K562 (cell line): Measurements from ENCODE around the gene SHISA4. TPM values are rescaled to one million over a fixed set of nuclear protein-coding genes. Genes with fewer than 3 reads are reported as not detected.

Source experiments
- ATAC-seq: fragments of 200-7000 bp; cut with Tn5 transposase; 3 replicates; pipeline ENCODE4 v1.9.1; 2020; ENCODE audit warnings: moderate library complexity
- BruUV-seq: library from RNA; stranded (reverse); fragments of 400-500 nt; replicated peaks from 2 replicates; lab custom pipeline; 2021; lab: Mats Ljungman, UMichigan
- CTCF ChIA-PET: fragments of 300-600 bp; formaldehyde crosslinking; extraction: SDS; loops from one replicate; lab custom pipeline; 2021; ENCODE audit warnings: low intra/inter-chr PET ratio; lab: Yijun Ruan, JAX
- POLR2A ChIA-PET: fragments of 300-600, 350-650 bp; sonication (Branson Sonifier 250); formaldehyde crosslinking; extraction: SDS; loops from one replicate; lab custom pipeline; 2021; ENCODE audit warnings: antibody characterized with exemption, inconsistent platforms; lab: Yijun Ruan, JAX
- DNase-seq, 4 experiments: peaks; one replicate each; pipeline versions ENCODE4 v3.0.0 to v3.0.0-alpha.2; 2011 to 2018; ENCODE audit warnings: low spot score in 3 of 4, mixed read lengths in 3 of 4; ENCODE audit errors: extremely low read depth in 1 of 4
- FAIRE-seq: peaks from 2 replicates; lab custom pipeline; 2011; peaks lifted over from hg19 to GRCh38; lab: Jason Lieb, UNC
- H2AFZ ChIP-seq: 2 replicates; pipeline ENCODE4 v1.6.0; 2011; ENCODE audit warnings: low read depth, low read length, control low read depth, inconsistent platforms
- H3K27ac ChIP-seq: fragments of 200-600 bp; 3 replicates; pipeline ENCODE4 v1.8.0; 2011; ENCODE audit warnings: low read depth, mild to moderate bottlenecking, control low read depth, inconsistent platforms, low read length, moderate library complexity, mixed read lengths; ENCODE audit errors: extremely low read depth
- H3K27me3 ChIP-seq, 2 experiments: fragments of 300-600 bp in 1 of 2; 2 replicates in 1 of 2; 3 replicates in 1 of 2; pipeline versions ENCODE4 v1.6.0 to v1.8.0; 2011; ENCODE audit warnings: inconsistent platforms in 2 of 2, low read length in 2 of 2, mild to moderate bottlenecking in 1 of 2, mixed read lengths in 1 of 2, moderate library complexity in 1 of 2; ENCODE audit not compliant: control insufficient read depth in 2 of 2, insufficient read depth in 2 of 2
- H3K36me3 ChIP-seq: fragments of 300-600 bp; 3 replicates; pipeline ENCODE4 v1.8.0; 2011; ENCODE audit warnings: mild to moderate bottlenecking, low read length, inconsistent platforms; ENCODE audit not compliant: control insufficient read depth, insufficient read depth
- H3K4me1 ChIP-seq, 2 experiments: fragments of 200-600 bp in 1 of 2; replicated peaks in 1 of 2; 2 replicates in 1 of 2; 3 replicates in 1 of 2; pipeline versions ENCODE4 v1.5.1 to v1.8.0; 2011; ENCODE audit warnings: inconsistent platforms in 2 of 2, low read length in 2 of 2, mild to moderate bottlenecking in 1 of 2, mixed read lengths in 1 of 2, moderate library complexity in 1 of 2; ENCODE audit not compliant: control insufficient read depth in 2 of 2, insufficient read depth in 2 of 2
- H3K4me2 ChIP-seq: 2 replicates; pipeline ENCODE4 v1.6.1; 2011; ENCODE audit warnings: low read length, control low read depth, inconsistent platforms, mixed read lengths; ENCODE audit not compliant: insufficient read depth
- H3K4me3 ChIP-seq: fragments of 200-600 bp; sonication (generic), shearing (Covaris generic); 2 replicates; pipeline ENCODE4 v1.5.1; 2016; ENCODE audit warnings: control low read depth, inconsistent platforms
- H3K79me2 ChIP-seq: fragments of 200-600 bp; 3 replicates; pipeline ENCODE4 v1.8.0; 2011; ENCODE audit warnings: low read length, inconsistent platforms; ENCODE audit not compliant: control insufficient read depth, insufficient read depth
- H3K9ac ChIP-seq, 2 experiments: 2 replicates each; pipeline versions ENCODE4 v1.6.0 to v1.6.1; 2011; ENCODE audit warnings: low read depth in 2 of 2, low read length in 2 of 2, control low read depth in 1 of 2, inconsistent platforms in 1 of 2, mild to moderate bottlenecking in 1 of 2, mixed read lengths in 1 of 2; ENCODE audit not compliant: insufficient read depth in 1 of 2
- H3K9me1 ChIP-seq: one replicate; pipeline ENCODE4 v1.6.0; 2011; ENCODE audit warnings: inconsistent platforms, mild to moderate bottlenecking, low read length, moderate library complexity; ENCODE audit not compliant: control insufficient read depth, insufficient read depth
- H3K9me3 ChIP-seq: replicated peaks from 2 replicates; pipeline ENCODE4 v1.5.1; 2011; ENCODE audit warnings: low read depth, low read length, inconsistent platforms; ENCODE audit not compliant: control insufficient read depth, insufficient read depth
- H4K20me1 ChIP-seq: replicated peaks from 2 replicates; pipeline ENCODE4 v1.6.1; 2011; ENCODE audit warnings: low read length, inconsistent platforms, mixed read lengths; ENCODE audit not compliant: control insufficient read depth, insufficient read depth
- ARID4B ChIP-seq: sonication (generic); formaldehyde crosslinking; IDR thresholded peaks from 2 replicates; pipeline ENCODE4 v1.8.0; 2022; ENCODE audit warnings: mild to moderate bottlenecking, missing genetic modification reagents
- ETS1 ChIP-seq: conservative IDR thresholded peaks from 2 replicates; pipeline ENCODE4 v1.6.1; 2011; ENCODE audit warnings: low read depth, mild to moderate bottlenecking, low read length; ENCODE audit not compliant: control insufficient read depth
- FOXA3 ChIP-seq, 2 experiments: fragments of 450-650 bp in 1 of 2; sonication (generic) in 1 of 2; formaldehyde crosslinking; IDR thresholded peaks in 1 of 2; conservative IDR thresholded peaks in 1 of 2; 2 replicates each; pipeline versions ENCODE4 v1.4.0 to v1.8.0; 2020 to 2022; ENCODE audit warnings: mild to moderate bottlenecking in 2 of 2, missing genetic modification reagents in 1 of 2
- GATA2 ChIP-seq: sonication (generic); formaldehyde crosslinking; IDR thresholded peaks from 2 replicates; pipeline ENCODE4 v1.4.0; 2020; ENCODE audit warnings: mild to moderate bottlenecking, missing genetic modification reagents
- HIVEP1 ChIP-seq: fragments of 250-450 bp; sonication (Bioruptor Pico); IDR thresholded peaks from 2 replicates; pipeline ENCODE4 v1.4.0; 2020; ENCODE audit warnings: mild to moderate bottlenecking
- KDM1A ChIP-seq, 2 experiments: fragments of 450-650 bp; IDR thresholded peaks; 2 replicates each; pipeline ENCODE4 v1.6.1; 2016; ENCODE audit warnings: mild to moderate bottlenecking in 2 of 2
- NR2C1 ChIP-seq, 2 experiments: fragments of 450-650 bp; IDR thresholded peaks; 2 replicates each; pipeline ENCODE4 v1.6.1; 2017; ENCODE audit warnings: mild to moderate bottlenecking in 2 of 2, antibody characterized with exemption in 1 of 2, inconsistent platforms in 1 of 2, missing compliant biosample characterization in 1 of 2, missing genetic modification characterization in 1 of 2
- NR2F6 ChIP-seq: fragments of 450-650 bp; formaldehyde crosslinking; IDR thresholded peaks from 2 replicates; pipeline ENCODE4 v1.4.0; 2020; ENCODE audit warnings: mild to moderate bottlenecking
- RUNX1 ChIP-seq: sonication (generic); IDR thresholded peaks from 2 replicates; pipeline ENCODE4 v1.6.1; 2016; ENCODE audit warnings: antibody characterized with exemption, low read depth
- TCFL5 ChIP-seq: fragments of 250-450 bp; sonication (Bioruptor Pico); conservative IDR thresholded peaks from 2 replicates; pipeline ENCODE4 v1.6.1; 2021; ENCODE audit warnings: mild to moderate bottlenecking, moderate library complexity, matching md5 sums
- ZNF589 ChIP-seq: fragments of 200-800 bp; sonication (Bioruptor generic); IDR thresholded peaks from 2 replicates; pipeline ENCODE4 v1.6.1; 2016; ENCODE audit warnings: low read depth, missing genetic modification characterization, missing compliant biosample characterization
- WGBS: fragments of 100-300 bp; shearing (Covaris generic); methylation state at CpG from one replicate; pipeline ENCODE4 v1.1.6; 2016; ENCODE audit warnings: low coverage, mixed read lengths; ENCODE audit not compliant: insufficient coverage; ENCODE audit errors: missing lambda C conversion rate; 5-methylcytosine and 5-hydroxymethylcytosine counted together
- in situ Hi-C: fragments of 300-500 bp; cut with MboI; formaldehyde crosslinking; loops from 4 replicates; pipeline ENCODE4 v1.15.0; 2018; ENCODE audit warnings: inconsistent platforms, mixed read lengths
- intact Hi-C: fragments of 100-400 bp; cut with micrococcal nuclease; formaldehyde crosslinking; loops from 2 replicates; pipeline ENCODE4 v1.14.2; 2022
- polyA plus RNA-seq, 8 experiments: library from polyadenylated mRNA; depleted of rRNA in 4 of 8; stranded (reverse) in 5 of 8; unstranded in 3 of 8; fragments of >200 nt; fragmentation: Nextera tagmentation in 2 of 8; fragmentation: Illumina TruSeq in 1 of 8; extraction: Ambion mirVana in 2 of 8; extraction: Trizol in 1 of 8; gene quantifications; 2 replicates each; pipeline versions ENCODE4 v1.2.1 to v1.2.3, GENCODE V29; 2011 to 2014; ENCODE audit warnings: inconsistent platforms in 1 of 8, missing spikeins in 1 of 8
- total RNA-seq, 7 experiments: library from RNA; depleted of rRNA in 6 of 7; stranded (reverse); fragments of >200 nt in 6 of 7; fragmentation: Illumina TruSeq in 2 of 7; extraction: Trizol in 2 of 7; gene quantifications; 2 replicates each; pipeline versions ENCODE4 v1.2.1 to v1.2.3, GENCODE V29; 2011 to 2021; ENCODE audit warnings: low replicate concordance in 1 of 7

Gene SHISA4
- total and polyA plus RNA-seq, 9 of the 15 experiments (the other 6 are each of a cell fraction or from before 2014, with no cell fraction given), result 0.15 to 0.95 (median 0.68) TPM; not detected in 2

- TF ChIP-seq KDM1A (IDR thresholded peaks at IDR 0.05), result peak in 1 of 2 experiments; percentile 46; a peak in 1 of 4 replicates
- TF ChIP-seq FOXA3 (CRISPR knock-in tag; conservative IDR thresholded peaks at IDR 0.05 in 1 of 2, IDR thresholded peaks at IDR 0.05 in 1 of 2), result no peak
- peak; percentile 63 for TF ChIP-seq NR2C1 (IDR thresholded peaks at IDR 0.05)
- peak; percentile 80 for TF ChIP-seq NR2C1 (tag; IDR thresholded peaks at IDR 0.05)
- TF ChIP-seq ETS1, result no peak
Observed at GRCh38 chr1:201911826-201912571, 23.3 kb downstream of the SHISA4 start (continued).

GRCh38 chr1:201912832-201913231 lies 24.1 kb downstream of the SHISA4 start:
- CTCF ChIA-PET, result no interaction called here
- Histone ChIP-seq H3K27ac (no peak overlapping the region), H3K4me2 (no peak overlapping the region), H3K4me3 (no peak overlapping the region), H3K4me1 (peaks cover 14 to 15% of the 10 kb centered on the region in 2 experiments), H2AFZ (no peak overlapping the region), H3K9ac (no peak overlapping the region), H3K79me2 (no peaks in the 10 kb centered on the region), H3K9me3 (no peaks in the 10 kb centered on the region), H3K9me1 (no peaks in the 10 kb centered on the region), H4K20me1 (no peaks in the 10 kb centered on the region), H3K27me3 (no peaks in the 10 kb centered on the region), H3K36me3 (no peaks in the 10 kb centered on the region)
- no peak for FAIRE-seq
- DNase-seq, result no peak
- no peak for ATAC-seq
- intact Hi-C loops (no loop called here), in situ Hi-C loops (no loop called here)
- no TSS peak for BruUV-seq
- 57% methylated on average over 5 of the region's 5 CpGs for WGBS
- TF ChIP-seq HIVEP1 (CRISPR knock-in tag) (no peak), GATA2 (CRISPR knock-in tag) (no peak), ZNF589 (no peak), RUNX1 (no peak), ARID4B (CRISPR knock-in tag) (no peak), TCFL5 (CRISPR knock-in tag) (no peak), NR2F6 (no peak)
- POLR2A ChIA-PET, result interaction anchor here (0.7 to 1.8 kb wide), 9 partner anchors 9 to 333 kb away, joined by 3 to 10 read pairs (median 5); partner anchors contain the start of gene TIMM17A
